Breast epithelium (tissue), 4 donors: ENCODE data around the gene FNDC3B. TPM values are rescaled to one million over a fixed set of nuclear protein-coding genes. Genes with fewer than 3 reads are reported as not detected.

Experiments
- DNase-seq, 2 donors: peaks; one replicate each; pipeline ENCODE4 v3.0.0-alpha.2; 2019; ENCODE audit warnings: low spot score in 2 of 2
- H3K27ac ChIP-seq, 2 donors: fragments of 200-600 bp; sonication (generic) in 1 of 2; one replicate each; pipeline ENCODE4 v1.5.1; 2016 to 2019; ENCODE audit warnings: mild to moderate bottlenecking in 1 of 2
- H3K27me3 ChIP-seq, 2 donors: fragments of 200-600 bp; sonication (generic) in 1 of 2; one replicate each; pipeline versions ENCODE4 v1.5.1 to v1.6.0; 2017 to 2019; ENCODE audit warnings: control low read depth in 1 of 2, mild to moderate bottlenecking in 1 of 2
- H3K36me3 ChIP-seq: fragments of 200-600 bp; one replicate; pipeline ENCODE4 v1.5.1; 2019
- H3K4me1 ChIP-seq, 2 donors: fragments of 200-600 bp; sonication (generic); one replicate each; pipeline ENCODE4 v1.5.1; 2016 to 2019; ENCODE audit warnings: control low read depth in 1 of 2
- H3K4me3 ChIP-seq, 3 donors: fragments of 200-600 bp; sonication (generic); 1 replicate in 2 of 3; 2 replicates in 1 of 3; pipeline ENCODE4 v1.5.1; 2016 to 2019; ENCODE audit warnings: mild to moderate bottlenecking in 3 of 3, moderate library complexity in 2 of 3
- H3K9me3 ChIP-seq, 2 donors: fragments of 200-600 bp; sonication (generic) in 1 of 2; one replicate each; pipeline ENCODE4 v1.5.1; 2016 to 2019; ENCODE audit warnings: control low read depth in 1 of 2
- POLR2A ChIP-seq: fragments of 450-650 bp; IDR thresholded peaks from one replicate; pipeline ENCODE4 v1.6.1; 2016; ENCODE audit warnings: antibody characterized with exemption, mild to moderate bottlenecking, moderate library complexity
- POLR2AphosphoS5 ChIP-seq, 3 donors: sonication (generic); formaldehyde crosslinking; IDR thresholded peaks; one replicate each; pipeline ENCODE4 v1.6.1; 2017; ENCODE audit warnings: antibody characterized with exemption in 3 of 3
- intact Hi-C: fragments of 100-400 bp; cut with DNase I; formaldehyde crosslinking; loops from one replicate; pipeline ENCODE4 v1.15.1; 2023; ENCODE audit warnings: low total_unique reads
- total RNA-seq, 3 donors: library from RNA; depleted of rRNA; stranded (reverse); fragments of >200 nt; gene quantifications; one replicate each; pipeline ENCODE4 v1.1.0, GENCODE V29; 2016
- TF ChIP-seq, protein P1 (sequence below), 3 donors: fragments of 450-650 bp; IDR thresholded peaks; one replicate each; pipeline ENCODE4 v1.5.1; 2016 to 2017; ENCODE audit warnings: antibody characterized with exemption in 3 of 3, mild to moderate bottlenecking in 3 of 3, moderate library complexity in 3 of 3

The FNDC3B gene
- total RNA-seq, 3 donors from 2014 or later, result 131 to 172 (median 149) TPM

- Histone ChIP-seq H3K27me3 (no peaks in the 10 kb centered on the region), H3K4me1 (no peaks in the 10 kb centered on the region), H3K36me3 (no peaks in the 10 kb centered on the region), H3K27ac (peak overlapping the region; percentile 28 to 55), H3K9me3 (no peaks in the 10 kb centered on the region), H3K4me3 (no peak overlapping the region)
- TF ChIP-seq, protein P1, sequence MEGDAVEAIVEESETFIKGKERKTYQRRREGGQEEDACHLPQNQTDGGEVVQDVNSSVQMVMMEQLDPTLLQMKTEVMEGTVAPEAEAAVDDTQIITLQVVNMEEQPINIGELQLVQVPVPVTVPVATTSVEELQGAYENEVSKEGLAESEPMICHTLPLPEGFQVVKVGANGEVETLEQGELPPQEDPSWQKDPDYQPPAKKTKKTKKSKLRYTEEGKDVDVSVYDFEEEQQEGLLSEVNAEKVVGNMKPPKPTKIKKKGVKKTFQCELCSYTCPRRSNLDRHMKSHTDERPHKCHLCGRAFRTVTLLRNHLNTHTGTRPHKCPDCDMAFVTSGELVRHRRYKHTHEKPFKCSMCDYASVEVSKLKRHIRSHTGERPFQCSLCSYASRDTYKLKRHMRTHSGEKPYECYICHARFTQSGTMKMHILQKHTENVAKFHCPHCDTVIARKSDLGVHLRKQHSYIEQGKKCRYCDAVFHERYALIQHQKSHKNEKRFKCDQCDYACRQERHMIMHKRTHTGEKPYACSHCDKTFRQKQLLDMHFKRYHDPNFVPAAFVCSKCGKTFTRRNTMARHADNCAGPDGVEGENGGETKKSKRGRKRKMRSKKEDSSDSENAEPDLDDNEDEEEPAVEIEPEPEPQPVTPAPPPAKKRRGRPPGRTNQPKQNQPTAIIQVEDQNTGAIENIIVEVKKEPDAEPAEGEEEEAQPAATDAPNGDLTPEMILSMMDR (IDR thresholded peaks at IDR 0.05), result no peak
- no peak for TF ChIP-seq POLR2A
- TF ChIP-seq POLR2AphosphoS5 (IDR thresholded peaks at IDR 0.05), result no peak
- no peak for DNase-seq
- intact Hi-C loops, result no loop called here
These were observed 271.0 kb downstream of the FNDC3B start for GRCh38 chr3:172310428-172310760.

DNA sequence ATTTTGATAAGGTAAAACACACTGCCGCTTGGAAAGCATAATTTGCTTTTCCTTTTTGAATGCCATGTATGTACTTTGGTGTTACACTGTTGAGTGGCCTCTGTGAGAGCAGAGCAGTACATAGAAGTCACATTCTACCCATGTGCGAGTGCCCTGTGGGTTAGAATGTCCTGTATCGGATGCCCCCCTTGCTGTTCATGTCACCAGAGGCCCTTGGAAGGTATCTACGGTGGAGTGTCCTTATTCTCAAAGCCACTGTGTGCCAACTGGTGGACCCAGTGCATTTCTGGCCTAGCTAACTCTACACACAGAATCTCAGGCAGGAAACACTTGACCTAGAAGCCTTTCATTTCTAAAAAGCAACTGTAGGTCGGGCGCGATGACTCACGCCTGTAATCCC, 271.8 kb downstream of the FNDC3B start:
- no peaks in the 10 kb centered on the region for H3K4me1 ChIP-seq
- no peak for DNase-seq

DNA sequence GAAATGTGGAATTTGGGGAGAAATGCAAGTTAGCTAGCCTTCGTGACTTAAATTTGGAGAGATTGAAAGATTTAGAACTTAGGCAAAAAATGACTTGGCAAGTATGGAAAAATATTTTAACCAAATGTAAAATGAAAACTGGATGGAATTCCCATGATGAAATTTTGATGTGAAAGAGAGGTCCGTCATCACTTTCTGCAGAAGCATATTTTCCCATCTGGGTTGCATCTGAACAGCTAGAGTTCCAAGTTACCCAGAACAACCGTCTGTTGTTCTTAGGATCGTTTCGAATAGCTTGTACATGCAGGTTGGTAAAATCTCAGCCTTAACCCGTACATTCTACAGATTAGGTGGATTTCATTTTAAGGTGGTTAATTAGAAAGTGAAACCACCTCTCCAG, 272.6 kb downstream of the FNDC3B start:
- H3K36me3 ChIP-seq, result no peaks in the 10 kb centered on the region
- H3K4me1 ChIP-seq, result no peaks in the 10 kb centered on the region
- H3K9me3 ChIP-seq, result no peaks in the 10 kb centered on the region
- no peak for TF ChIP-seq POLR2AphosphoS5 (IDR thresholded peaks at IDR 0.05)
- TF ChIP-seq POLR2A, result no peak
- TF ChIP-seq, protein P1 (IDR thresholded peaks at IDR 0.05), result no peak
- DNase-seq, result no peak
- peak overlapping the region in 1 of 2 donors; percentile 45 for H3K27ac ChIP-seq
- intact Hi-C loops, result no loop called here
- no peak overlapping the region for H3K4me3 ChIP-seq
- no peaks in the 10 kb centered on the region for H3K27me3 ChIP-seq

More for the DNA sequence above, 271.8 kb downstream of the FNDC3B start:
- Histone ChIP-seq H3K9me3 (no peaks in the 10 kb centered on the region), H3K4me3 (no peak overlapping the region), H3K36me3 (no peaks in the 10 kb centered on the region), H3K27ac (peak overlapping the region in 1 of 2 donors; percentile 29), H3K27me3 (no peaks in the 10 kb centered on the region)
- intact Hi-C loops, result no loop called here
- TF ChIP-seq, protein P1 (IDR thresholded peaks at IDR 0.05), result no peak
- TF ChIP-seq POLR2A (no peak), POLR2AphosphoS5 (IDR thresholded peaks at IDR 0.05) (no peak)

GRCh38 chr3:172312711-172313110, 273.3 kb downstream of the FNDC3B start:
- Histone ChIP-seq H3K27ac (no peak overlapping the region), H3K27me3 (no peaks in the 10 kb centered on the region), H3K36me3 (no peaks in the 10 kb centered on the region), H3K9me3 (no peaks in the 10 kb centered on the region), H3K4me1 (peaks cover 3 to 4% of the 10 kb centered on the region in 2 donors), H3K4me3 (no peak overlapping the region)
- intact Hi-C loops, result no loop called here
- TF ChIP-seq, protein P1 (IDR thresholded peaks at IDR 0.05), result no peak
- no peak for TF ChIP-seq POLR2A
- DNase-seq, result no peak

DNA sequence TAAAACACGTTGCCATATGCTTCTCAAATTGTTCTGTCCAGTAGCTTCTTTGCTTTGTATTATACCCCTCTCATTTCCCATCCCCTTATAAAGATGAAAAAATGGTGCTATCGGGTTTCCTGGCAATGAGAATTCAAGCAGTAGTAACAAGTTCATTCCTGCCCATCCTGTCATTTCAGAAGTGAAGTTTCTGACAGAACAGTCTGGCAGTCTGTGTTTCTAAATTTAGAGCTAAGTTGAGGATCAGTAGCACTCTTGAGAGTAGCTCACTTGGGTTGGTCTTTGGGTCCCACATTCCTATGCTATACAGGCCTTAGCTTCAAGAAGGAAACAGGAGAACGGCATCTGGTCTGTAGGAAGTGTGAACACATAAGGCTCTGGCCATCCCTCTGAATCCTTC, 274.3 kb downstream of the FNDC3B start:
- Histone ChIP-seq H3K9me3 (no peaks in the 10 kb centered on the region), H3K27ac (peak overlapping the region; percentile 5 to 9), H3K27me3 (no peaks in the 10 kb centered on the region), H3K4me1 (peaks cover 6 to 8% of the 10 kb centered on the region in 2 donors), H3K36me3 (no peaks in the 10 kb centered on the region), H3K4me3 (no peak overlapping the region)
- TF ChIP-seq POLR2AphosphoS5 (IDR thresholded peaks at IDR 0.05) (no peak), POLR2A (no peak)
- TF ChIP-seq, protein P1 (IDR thresholded peaks at IDR 0.05), result no peak
- intact Hi-C loops, result no loop called here
- no peak for DNase-seq
